ENCODE results near the gene CEACAM20.
"Not testable (repeated sequence)": the region's sequence is repeated elsewhere in the genome, so short reads cannot be mapped to it uniquely, and the experiment has no call there.

The CEACAM20 gene

GRCh38 chr19:44549507-44549906 lies 20.0 kb upstream of the CEACAM20 start:
- no peak for DNase-seq (ENCODE audit: low read depth, low spot score)

GRCh38 chr19:44548736-44549135 lies 19.3 kb upstream of the CEACAM20 start:
- DNase-seq (ENCODE audit: low read depth, low spot score): no peak

GRCh38 chr19:44544031-44544430 lies 14.6 kb upstream of the CEACAM20 start:
- DNase-seq (ENCODE audit: low read depth, low spot score): no peak

- DNase-seq (ENCODE audit: low read depth, low spot score): no peak
Measured at GRCh38 chr19:44542671-44543070, 13.2 kb upstream of the CEACAM20 start.

GRCh38 chr19:44540736-44541135 lies 11.3 kb upstream of the CEACAM20 start:
- no peak for DNase-seq (ENCODE audit: low read depth, low spot score)

GRCh38 chr19:44539991-44540390 lies 10.5 kb upstream of the CEACAM20 start:
- no peak for DNase-seq (ENCODE audit: low read depth, low spot score)

GRCh38 chr19:44539236-44539826 lies 9.9 kb upstream of the CEACAM20 start:
- DNase-seq (ENCODE audit: low read depth, low spot score): no peak

- DNase-seq (ENCODE audit: low read depth, low spot score): not testable (repeated sequence)
Measured at GRCh38 chr19:44535361-44535760, 5.9 kb upstream of the CEACAM20 start.

GRCh38 chr19:44532819-44533218 lies 3.3 kb upstream of the CEACAM20 start:
- no peak for DNase-seq (ENCODE audit: low read depth, low spot score)

GRCh38 chr19:44530777-44531176 lies 1.3 kb upstream of the CEACAM20 start:
- no peak for DNase-seq (ENCODE audit: low read depth, low spot score)

GRCh38 chr19:44527554-44527953 lies 1.9 kb downstream of the CEACAM20 start:
- DNase-seq (ENCODE audit: low read depth, low spot score): no peak

GRCh38 chr19:44525721-44526430 lies 3.6 kb downstream of the CEACAM20 start:
- no peak for DNase-seq (ENCODE audit: low read depth, low spot score)

GRCh38 chr19:44521370-44521769 lies 8.1 kb downstream of the CEACAM20 start:
- no peak for DNase-seq (ENCODE audit: low read depth, low spot score)

GRCh38 chr19:44517146-44517545 lies 12.3 kb downstream of the CEACAM20 start:
- no peak for DNase-seq (ENCODE audit: low read depth, low spot score)

- DNase-seq (ENCODE audit: low read depth, low spot score): no peak
Measured at GRCh38 chr19:44515907-44516306, 13.6 kb downstream of the CEACAM20 start.

- DNase-seq (ENCODE audit: low read depth, low spot score): no peak
Measured at GRCh38 chr19:44515031-44515430, 14.4 kb downstream of the CEACAM20 start.

- DNase-seq (ENCODE audit: low read depth, low spot score): no peak
Measured at GRCh38 chr19:44512326-44513298, 16.9 kb downstream of the CEACAM20 start.

- no peak for DNase-seq (ENCODE audit: low read depth, low spot score)
Measured at GRCh38 chr19:44509478-44509877, 20.0 kb downstream of the CEACAM20 start.

- peak; percentile 81 for DNase-seq (ENCODE audit: low read depth, low spot score)
Measured at GRCh38 chr19:44499962-44500949, 29.2 kb downstream of the CEACAM20 start, which contains the start of gene ZNF180. ZNF180 (minus strand) TSS chr19:44500522; CDS start chr19:44497334, 3,188 bp downstream.

- DNase-seq (ENCODE audit: low read depth, low spot score): peak; percentile 23
Measured at GRCh38 chr19:44499559-44499958, 29.9 kb downstream of the CEACAM20 start.

- no peak for DNase-seq (ENCODE audit: low read depth, low spot score)
Measured at GRCh38 chr19:44498988-44499387, 30.5 kb downstream of the CEACAM20 start.
